ENCODE measurements around the gene FRG2B.
"Not testable (repeated sequence)": the region's sequence is repeated elsewhere in the genome, so short reads cannot be mapped to it uniquely, and the experiment has no call there.

FRG2B gene

GRCh38 chr10:133592716-133593115 lies 33.9 kb downstream of the FRG2B start:
- DNase-seq = no peak

GRCh38 chr10:133590970-133591359 lies 35.6 kb downstream of the FRG2B start:
- no peak for DNase-seq

GRCh38 chr10:133590226-133590969 lies 36.2 kb downstream of the FRG2B start:
- no peak for DNase-seq

- DNase-seq = not testable (repeated sequence)
Measured at GRCh38 chr10:133577037-133577436, 49.6 kb downstream of the FRG2B start.
